ENCODE results near the gene IL1RAPL2. TPM values are rescaled to one million over a fixed set of nuclear protein-coding genes. Genes with fewer than 3 reads are reported as not detected.

The IL1RAPL2 gene
- total and polyA plus RNA-seq, 10 of the 15 experiments (the other 5 are each of a cell fraction or from before 2014, with no cell fraction given), result 0.19 TPM; not detected in 9

DNA sequence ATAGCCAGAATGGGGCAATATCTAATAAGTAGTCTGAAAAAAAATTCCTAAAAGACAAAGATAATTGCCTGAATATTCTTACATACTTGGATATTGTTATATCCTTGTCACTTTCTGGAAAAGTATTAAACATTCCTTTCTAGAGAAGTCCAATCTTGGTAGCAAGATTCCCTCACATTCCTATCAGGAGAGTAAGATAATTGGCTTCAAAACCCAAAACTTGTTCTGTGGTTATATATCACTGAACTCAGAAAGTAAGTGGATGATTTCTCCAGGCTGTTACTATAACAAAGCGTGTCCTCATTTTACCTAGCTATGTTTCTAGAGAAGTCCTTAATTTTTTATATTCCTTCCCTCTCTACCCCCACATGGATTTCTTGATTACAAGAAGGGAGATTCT lies 700.5 kb downstream of the IL1RAPL2 start:
- H2AFZ ChIP-seq (ENCODE audit: control insufficient read depth, low read depth, low read length), result no peak overlapping the region
- no peak overlapping the region for H3K4me2 ChIP-seq (ENCODE audit: control insufficient read depth, insufficient read depth)
- no peak overlapping the region for H3K9ac ChIP-seq (ENCODE audit: control insufficient read depth, insufficient read depth, low read length)
- H3K27ac ChIP-seq (ENCODE audit: control insufficient read depth, insufficient read depth), result no peak overlapping the region
- ATAC-seq, result no peak
- no peaks in the 10 kb centered on the region for H3K4me1 ChIP-seq (ENCODE audit: control insufficient read depth, insufficient read depth, low read length)
- no peaks in the 10 kb centered on the region for H3K27me3 ChIP-seq (replicated peaks in 1 of 2; ENCODE audit: control insufficient read depth in 2 of 2, insufficient read depth in 2 of 2, low read length in 1 of 2)
- no peaks in the 10 kb centered on the region for H3K9me3 ChIP-seq (replicated peaks; ENCODE audit: control insufficient read depth, insufficient read depth, low read length)
- no TSS peak for BruUV-seq (replicated peaks)
- ChIA-PET POLR2A (no interaction called here), CTCF (no interaction called here), RAD21 (ENCODE audit: unreplicated experiment) (no interaction called here), SMC1A (ENCODE audit: uncharacterized antibody, unreplicated experiment) (interaction anchor here (0.6 kb wide), 2 partner anchors 124 to 413 kb away, joined by 3 read pairs; no protein-coding TSS in a partner anchor)
- no peak for DNase-seq (ENCODE audit: low read depth, low spot score)
- no peaks in the 10 kb centered on the region for H3K79me2 ChIP-seq (ENCODE audit: control insufficient read depth, insufficient read depth, low read length)
- no peak for FAIRE-seq
- no peaks in the 10 kb centered on the region for H3K36me3 ChIP-seq (ENCODE audit: control insufficient read depth in 2 of 2, insufficient read depth in 2 of 2, low read length in 1 of 2)
- no peaks in the 10 kb centered on the region for H4K20me1 ChIP-seq (ENCODE audit: control insufficient read depth, insufficient read depth)
- in situ Hi-C loops (cut with MboI) (no loop called here), intact Hi-C loops (cut with micrococcal nuclease; ENCODE audit: unreplicated experiment) (no loop called here)
- no peak overlapping the region for H3K4me3 ChIP-seq
- 36% methylated on average over 1 of the region's 1 CpG for WGBS (ENCODE audit: insufficient coverage, insufficient replicate concordance, low lambda C conversion rate, missing lambda C conversion rate)
- TF ChIP-seq RELA (IDR thresholded peaks at IDR 0.05; ENCODE audit: borderline replicate concordance, partially characterized antibody) (no peak), MYC (IDR thresholded peaks at IDR 0.05; ENCODE audit: insufficient read depth, insufficient read length, insufficient replicate concordance, low read length, severe bottlenecking) (no peak), MTA3 (IDR thresholded peaks at IDR 0.05; ENCODE audit: borderline replicate concordance, low read length) (no peak), NFYA (IDR thresholded peaks at IDR 0.05; ENCODE audit: borderline replicate concordance, low read depth, low read length) (no peak)

DNA sequence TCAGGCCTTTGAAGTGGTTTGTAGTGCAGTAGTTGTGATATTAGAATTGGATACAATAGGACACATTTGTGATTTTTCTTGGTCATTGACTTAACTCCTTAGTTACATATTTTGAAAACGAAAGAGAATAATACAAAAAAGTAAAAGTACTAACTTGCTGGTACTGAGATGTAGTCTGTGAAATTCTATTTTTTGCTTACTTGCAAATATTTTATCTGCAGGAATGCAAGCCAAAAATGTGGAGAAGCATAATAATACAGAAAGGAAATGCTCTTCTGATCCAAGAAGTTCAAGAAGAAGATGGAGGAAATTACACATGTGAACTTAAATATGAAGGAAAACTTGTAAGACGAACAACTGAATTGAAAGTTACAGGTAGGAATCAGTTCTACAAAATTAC lies 701.2 kb downstream of the IL1RAPL2 start:
- ChIA-PET POLR2A (no interaction called here), SMC1A (ENCODE audit: uncharacterized antibody, unreplicated experiment) (no interaction called here), RAD21 (ENCODE audit: unreplicated experiment) (no interaction called here), CTCF (no interaction called here)
- H3K9ac ChIP-seq (ENCODE audit: control insufficient read depth, insufficient read depth, low read length), result no peak overlapping the region
- no peaks in the 10 kb centered on the region for H4K20me1 ChIP-seq (ENCODE audit: control insufficient read depth, insufficient read depth)
- no peaks in the 10 kb centered on the region for H3K4me1 ChIP-seq (ENCODE audit: control insufficient read depth, insufficient read depth, low read length)
- H3K4me3 ChIP-seq, result no peak overlapping the region
- H3K79me2 ChIP-seq (ENCODE audit: control insufficient read depth, insufficient read depth, low read length), result no peaks in the 10 kb centered on the region
- no peak for FAIRE-seq
- no peak for DNase-seq (ENCODE audit: low read depth, low spot score)
- intact Hi-C loops (cut with micrococcal nuclease; ENCODE audit: unreplicated experiment), result no loop called here
- H3K4me2 ChIP-seq (ENCODE audit: control insufficient read depth, insufficient read depth), result no peak overlapping the region
- H2AFZ ChIP-seq (ENCODE audit: control insufficient read depth, low read depth, low read length), result no peak overlapping the region
- in situ Hi-C loops (cut with MboI), result no loop called here
- ATAC-seq, result no peak
- no peaks in the 10 kb centered on the region for H3K36me3 ChIP-seq (ENCODE audit: control insufficient read depth in 2 of 2, insufficient read depth in 2 of 2, low read length in 1 of 2)
- H3K9me3 ChIP-seq (replicated peaks; ENCODE audit: control insufficient read depth, insufficient read depth, low read length), result no peaks in the 10 kb centered on the region
- H3K27me3 ChIP-seq (replicated peaks in 1 of 2; ENCODE audit: control insufficient read depth in 2 of 2, insufficient read depth in 2 of 2, low read length in 1 of 2), result no peaks in the 10 kb centered on the region
- no TSS peak for BruUV-seq (replicated peaks)
- WGBS (ENCODE audit: insufficient coverage, insufficient replicate concordance, low lambda C conversion rate, missing lambda C conversion rate), result 47% methylated on average over 2 of the region's 2 CpGs
- H3K27ac ChIP-seq (ENCODE audit: control insufficient read depth, insufficient read depth), result no peak overlapping the region
- TF ChIP-seq IKZF1 (conservative IDR thresholded peaks at IDR 0.05), result no peak
- TF ChIP-seq, protein P1, sequence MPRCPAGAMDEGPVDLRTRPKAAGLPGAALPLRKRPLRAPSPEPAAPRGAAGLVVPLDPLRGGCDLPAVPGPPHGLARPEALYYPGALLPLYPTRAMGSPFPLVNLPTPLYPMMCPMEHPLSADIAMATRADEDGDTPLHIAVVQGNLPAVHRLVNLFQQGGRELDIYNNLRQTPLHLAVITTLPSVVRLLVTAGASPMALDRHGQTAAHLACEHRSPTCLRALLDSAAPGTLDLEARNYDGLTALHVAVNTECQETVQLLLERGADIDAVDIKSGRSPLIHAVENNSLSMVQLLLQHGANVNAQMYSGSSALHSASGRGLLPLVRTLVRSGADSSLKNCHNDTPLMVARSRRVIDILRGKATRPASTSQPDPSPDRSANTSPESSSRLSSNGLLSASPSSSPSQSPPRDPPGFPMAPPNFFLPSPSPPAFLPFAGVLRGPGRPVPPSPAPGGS (IDR thresholded peaks at IDR 0.05; ENCODE audit: borderline replicate concordance, insufficient read depth, low read depth, low read length, poor library complexity, severe bottlenecking), result no peak
- TF ChIP-seq SUPT20H (IDR thresholded peaks at IDR 0.05; ENCODE audit: borderline replicate concordance, control insufficient read depth, low read depth, low read length), result no peak
- TF ChIP-seq RB1 (IDR thresholded peaks at IDR 0.05; ENCODE audit: borderline replicate concordance), result no peak
- no peak for TF ChIP-seq RFX5 (IDR thresholded peaks at IDR 0.05; ENCODE audit: low read depth, low read length)
- TF ChIP-seq, protein P2, sequence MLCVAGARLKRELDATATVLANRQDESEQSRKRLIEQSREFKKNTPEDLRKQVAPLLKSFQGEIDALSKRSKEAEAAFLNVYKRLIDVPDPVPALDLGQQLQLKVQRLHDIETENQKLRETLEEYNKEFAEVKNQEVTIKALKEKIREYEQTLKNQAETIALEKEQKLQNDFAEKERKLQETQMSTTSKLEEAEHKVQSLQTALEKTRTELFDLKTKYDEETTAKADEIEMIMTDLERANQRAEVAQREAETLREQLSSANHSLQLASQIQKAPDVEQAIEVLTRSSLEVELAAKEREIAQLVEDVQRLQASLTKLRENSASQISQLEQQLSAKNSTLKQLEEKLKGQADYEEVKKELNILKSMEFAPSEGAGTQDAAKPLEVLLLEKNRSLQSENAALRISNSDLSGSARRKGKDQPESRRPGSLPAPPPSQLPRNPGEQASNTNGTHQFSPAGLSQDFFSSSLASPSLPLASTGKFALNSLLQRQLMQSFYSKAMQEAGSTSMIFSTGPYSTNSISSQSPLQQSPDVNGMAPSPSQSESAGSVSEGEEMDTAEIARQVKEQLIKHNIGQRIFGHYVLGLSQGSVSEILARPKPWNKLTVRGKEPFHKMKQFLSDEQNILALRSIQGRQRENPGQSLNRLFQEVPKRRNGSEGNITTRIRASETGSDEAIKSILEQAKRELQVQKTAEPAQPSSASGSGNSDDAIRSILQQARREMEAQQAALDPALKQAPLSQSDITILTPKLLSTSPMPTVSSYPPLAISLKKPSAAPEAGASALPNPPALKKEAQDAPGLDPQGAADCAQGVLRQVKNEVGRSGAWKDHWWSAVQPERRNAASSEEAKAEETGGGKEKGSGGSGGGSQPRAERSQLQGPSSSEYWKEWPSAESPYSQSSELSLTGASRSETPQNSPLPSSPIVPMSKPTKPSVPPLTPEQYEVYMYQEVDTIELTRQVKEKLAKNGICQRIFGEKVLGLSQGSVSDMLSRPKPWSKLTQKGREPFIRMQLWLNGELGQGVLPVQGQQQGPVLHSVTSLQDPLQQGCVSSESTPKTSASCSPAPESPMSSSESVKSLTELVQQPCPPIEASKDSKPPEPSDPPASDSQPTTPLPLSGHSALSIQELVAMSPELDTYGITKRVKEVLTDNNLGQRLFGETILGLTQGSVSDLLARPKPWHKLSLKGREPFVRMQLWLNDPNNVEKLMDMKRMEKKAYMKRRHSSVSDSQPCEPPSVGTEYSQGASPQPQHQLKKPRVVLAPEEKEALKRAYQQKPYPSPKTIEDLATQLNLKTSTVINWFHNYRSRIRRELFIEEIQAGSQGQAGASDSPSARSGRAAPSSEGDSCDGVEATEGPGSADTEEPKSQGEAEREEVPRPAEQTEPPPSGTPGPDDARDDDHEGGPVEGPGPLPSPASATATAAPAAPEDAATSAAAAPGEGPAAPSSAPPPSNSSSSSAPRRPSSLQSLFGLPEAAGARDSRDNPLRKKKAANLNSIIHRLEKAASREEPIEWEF (IDR thresholded peaks at IDR 0.05; ENCODE audit: insufficient replicate concordance, low read depth, low read length), result no peak
- TF ChIP-seq MTA3 (IDR thresholded peaks at IDR 0.05; ENCODE audit: borderline replicate concordance, low read length), result no peak
